Esophagus mucosa (tissue), 1 donor: ENCODE measurements around the gene DNALI1. TPM values are rescaled to one million over a fixed set of nuclear protein-coding genes. Genes with fewer than 3 reads are reported as not detected.

Source experiments
- ATAC-seq: fragments of 200-7000 bp; cut with Tn5 transposase; one replicate; pipeline ENCODE4 v1.9.1; 2020
- total RNA-seq: library from RNA; stranded (reverse); gene quantifications from one replicate; pipeline ENCODE4 v1.2.4, GENCODE V29; 2023
- donor health status: DM: yes; HTN: yes; CAD: no.

The DNALI1 gene
- total RNA-seq, 1 donor from 2014 or later: 0.16 TPM

GRCh38 chr1:37605061-37605650 lies 48.4 kb downstream of the DNALI1 start:
- peak; percentile 81 for ATAC-seq

GRCh38 chr1:37605806-37606474 lies 49.2 kb downstream of the DNALI1 start:
- ATAC-seq: no peak

DNA sequence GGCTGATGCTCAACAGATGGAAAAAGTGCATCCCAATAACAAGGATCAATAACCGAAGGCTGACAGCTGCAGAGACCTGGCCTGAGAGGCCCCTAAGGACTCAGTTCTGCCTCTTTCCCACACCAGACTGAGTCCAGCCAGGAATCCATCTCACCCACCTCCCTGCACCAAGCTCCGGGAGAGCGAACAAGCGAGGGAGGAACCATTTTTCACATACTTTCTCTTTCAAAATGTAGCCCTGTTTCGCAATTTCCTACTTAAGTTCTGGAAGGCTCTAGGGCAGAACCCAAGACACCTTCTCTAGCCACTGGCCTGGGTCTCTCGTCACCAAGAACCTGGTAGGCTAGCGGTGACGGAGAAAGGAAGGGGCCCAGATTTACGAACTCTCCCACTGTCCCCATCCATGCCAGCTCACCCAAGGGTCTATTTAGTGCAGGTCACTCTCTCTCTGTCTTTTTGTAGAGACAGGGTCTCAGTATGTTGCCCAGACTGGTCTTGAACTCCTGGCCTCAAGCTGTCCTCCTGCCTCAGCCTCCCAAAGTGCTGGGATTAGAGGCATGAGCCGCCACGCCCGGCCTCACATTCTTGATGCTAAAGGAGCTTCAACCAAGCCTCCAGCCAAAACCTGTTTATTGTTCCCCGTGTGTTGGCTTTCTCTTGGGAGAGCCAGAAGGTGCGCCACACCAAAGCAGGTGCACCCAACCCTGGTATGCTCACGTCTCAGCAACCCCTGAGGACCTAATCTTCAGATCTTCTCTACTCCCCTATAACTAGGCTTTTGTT lies 49.9 kb downstream of the DNALI1 start:
- ATAC-seq: no peak

DNA sequence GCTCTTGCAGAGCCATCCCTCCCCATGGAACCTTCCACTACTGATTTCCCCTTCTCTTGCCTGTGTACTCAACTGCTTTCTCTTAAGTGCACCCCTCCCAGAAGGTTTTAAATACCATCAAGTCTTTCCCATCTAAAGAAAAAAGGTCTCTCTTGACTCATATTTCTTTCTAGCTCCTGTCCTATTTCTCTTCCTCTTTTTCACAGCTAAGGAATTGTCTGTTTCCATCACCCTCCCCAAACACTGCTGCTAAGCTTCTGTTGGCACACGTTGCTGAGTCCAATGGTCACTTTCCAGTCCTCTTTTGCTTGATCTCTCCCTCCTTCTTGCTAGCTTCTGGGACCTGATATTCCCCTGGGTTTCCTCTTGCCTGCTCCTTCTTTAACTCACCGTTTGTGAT lies 52.3 kb downstream of the DNALI1 start:
- no peak for ATAC-seq

DNA sequence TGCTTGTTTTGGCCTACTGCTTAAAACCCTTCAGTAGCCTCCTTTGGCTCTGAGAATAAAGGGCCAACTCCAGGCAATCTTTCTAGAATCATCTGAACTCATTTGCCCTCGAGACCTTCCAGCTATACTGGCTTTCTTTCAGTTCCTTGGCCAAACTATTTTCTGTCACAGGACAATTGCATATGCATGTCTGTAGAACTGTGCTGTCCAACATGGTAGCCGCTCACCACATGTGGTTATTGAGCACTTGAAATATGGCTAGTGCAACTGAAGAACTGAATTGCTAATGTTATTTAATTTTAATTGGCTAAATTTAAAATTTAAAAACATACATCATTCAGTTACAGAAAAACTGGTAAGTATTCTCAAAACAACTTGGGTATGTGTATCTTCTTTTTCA lies 53.3 kb downstream of the DNALI1 start:
- no peak for ATAC-seq

DNA sequence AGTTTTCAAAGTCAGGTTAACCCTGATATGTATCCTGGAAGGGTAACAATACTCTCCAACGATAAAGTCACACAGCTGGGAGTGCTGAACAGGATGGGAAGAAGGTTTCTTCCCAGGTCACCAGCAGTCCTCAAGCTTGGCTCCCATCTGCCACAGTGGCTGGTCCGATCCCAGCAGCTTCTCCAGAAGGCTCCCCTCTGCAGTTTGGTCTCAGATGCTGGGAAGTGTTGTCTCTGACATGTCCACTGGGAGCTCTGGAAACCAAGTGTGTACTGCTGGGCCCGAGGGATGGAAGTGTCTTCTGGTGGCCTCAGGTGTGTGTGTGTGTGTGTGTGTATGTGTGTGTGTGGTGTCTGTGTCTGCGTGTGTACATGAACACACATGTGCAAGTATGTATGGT lies 55.4 kb downstream of the DNALI1 start:
- ATAC-seq: no peak

GRCh38 chr1:37614105-37614504 lies 57.4 kb downstream of the DNALI1 start:
- ATAC-seq: no peak

DNA sequence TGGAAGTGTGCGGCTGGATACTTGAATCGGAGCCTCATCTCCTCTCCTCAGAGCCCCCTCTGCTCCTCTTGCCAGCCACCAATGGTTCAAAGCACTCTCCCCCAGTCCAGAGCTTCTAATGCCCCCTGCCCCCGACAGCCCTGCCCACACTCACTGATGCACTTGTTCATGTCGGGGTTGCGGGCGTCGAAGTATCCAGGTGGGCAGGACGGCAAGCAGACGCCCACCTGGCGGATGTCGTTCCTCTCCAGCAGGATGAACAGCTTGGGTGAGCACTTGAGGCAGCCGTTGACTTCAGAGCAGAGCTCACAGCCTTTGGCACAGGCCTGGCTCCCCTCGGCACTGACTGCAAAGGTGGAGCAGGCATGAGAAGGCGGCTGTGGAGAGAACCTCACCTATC lies 59.6 kb downstream of the DNALI1 start:
- no peak for ATAC-seq

Other genes with a start within 250 kb of the DNALI1 start
- gene ZC3H12A, start 82.4 kb upstream of the DNALI1 start, total RNA-seq: 43.6 TPM
- gene MEAF6, start 42.2 kb upstream of the DNALI1 start, total RNA-seq: 32.7 TPM
- gene SNIP1, start 2.6 kb upstream of the DNALI1 start, total RNA-seq: 8.7 TPM
- gene GNL2, start 39.0 kb downstream of the DNALI1 start, total RNA-seq: 28.6 TPM
- 0.20 TPM for gene RSPO1, start 78.0 kb downstream of the DNALI1 start, total RNA-seq
- gene CDCA8, start 135.6 kb downstream of the DNALI1 start, total RNA-seq: 14.1 TPM
- 0.68 TPM for gene EPHA10, start 208.2 kb downstream of the DNALI1 start, total RNA-seq
- 3.1 TPM for gene MANEAL, start 236.9 kb downstream of the DNALI1 start, total RNA-seq